Amniotic stem cell (primary cell): ENCODE results near the gene USH1C.

Experiments used
- DNase-seq: peaks from one replicate; lab custom pipeline; 2025; lab: John Stamatoyannopoulos, UW

The USH1C gene

GRCh38 chr11:17471501-17471900 lies 72.7 kb downstream of the USH1C start:
- DNase-seq = no peak

- DNase-seq = no peak
Observed at GRCh38 chr11:17469998-17470397, 74.2 kb downstream of the USH1C start.

GRCh38 chr11:17468122-17468521 lies 76.1 kb downstream of the USH1C start:
- no peak for DNase-seq

- DNase-seq = no peak
Observed at GRCh38 chr11:17463546-17464174, 80.6 kb downstream of the USH1C start.

GRCh38 chr11:17462940-17463339 lies 81.3 kb downstream of the USH1C start:
- no peak for DNase-seq

GRCh38 chr11:17460406-17460805 lies 83.8 kb downstream of the USH1C start:
- DNase-seq = no peak

GRCh38 chr11:17459236-17459896 lies 84.8 kb downstream of the USH1C start:
- no peak for DNase-seq

GRCh38 chr11:17458268-17458667 lies 85.9 kb downstream of the USH1C start:
- DNase-seq = no peak

- DNase-seq = no peak
Observed at GRCh38 chr11:17457396-17458173, 86.6 kb downstream of the USH1C start.

GRCh38 chr11:17452668-17453067 lies 91.5 kb downstream of the USH1C start:
- no peak for DNase-seq

GRCh38 chr11:17449158-17449557 lies 95.1 kb downstream of the USH1C start:
- DNase-seq = no peak

- DNase-seq = no peak
Observed at GRCh38 chr11:17446482-17446881, 97.7 kb downstream of the USH1C start.

- no peak for DNase-seq
Observed at GRCh38 chr11:17445240-17445795, 98.9 kb downstream of the USH1C start.

GRCh38 chr11:17443926-17444690 lies 100.1 kb downstream of the USH1C start:
- DNase-seq = no peak
